AG08395 (cell line): Measurements from ENCODE around the gene TMEM132C.

Experiments used
- DNase-seq: peaks from one replicate; pipeline ENCODE4 v3.0.0; 2012; ENCODE audit warnings: mixed read lengths, low spot score

Gene TMEM132C

GRCh38 chr12:128612150-128612850 lies 345.3 kb downstream of the TMEM132C start:
- no peak for DNase-seq

- no peak for DNase-seq
These were observed 347.0 kb downstream of the TMEM132C start for GRCh38 chr12:128613837-128614590.

GRCh38 chr12:128617304-128617833 lies 350.4 kb downstream of the TMEM132C start:
- DNase-seq, result no peak

GRCh38 chr12:128619263-128619662 lies 352.3 kb downstream of the TMEM132C start:
- DNase-seq, result no peak

GRCh38 chr12:128621304-128621703 lies 354.3 kb downstream of the TMEM132C start:
- DNase-seq, result no peak

- DNase-seq, result no peak
These were observed 356.8 kb downstream of the TMEM132C start for GRCh38 chr12:128623748-128624147.

- no peak for DNase-seq
These were observed 359.9 kb downstream of the TMEM132C start for GRCh38 chr12:128626808-128627320.

- DNase-seq, result no peak
These were observed 360.7 kb downstream of the TMEM132C start for GRCh38 chr12:128627659-128628058.

GRCh38 chr12:128629979-128630378 lies 363.0 kb downstream of the TMEM132C start:
- no peak for DNase-seq

GRCh38 chr12:128637642-128638606 lies 371.0 kb downstream of the TMEM132C start:
- DNase-seq, result no peak

- DNase-seq, result no peak
These were observed 372.1 kb downstream of the TMEM132C start for GRCh38 chr12:128639089-128639488.

GRCh38 chr12:128643155-128643554 lies 376.2 kb downstream of the TMEM132C start:
- no peak for DNase-seq

GRCh38 chr12:128644664-128645296 lies 377.8 kb downstream of the TMEM132C start:
- no peak for DNase-seq

GRCh38 chr12:128649902-128650301 lies 382.9 kb downstream of the TMEM132C start:
- DNase-seq, result no peak

GRCh38 chr12:128652136-128652751 lies 385.3 kb downstream of the TMEM132C start:
- no peak for DNase-seq

GRCh38 chr12:128654468-128654867 lies 387.5 kb downstream of the TMEM132C start:
- no peak for DNase-seq

GRCh38 chr12:128657378-128657777 lies 390.4 kb downstream of the TMEM132C start:
- DNase-seq, result no peak

- no peak for DNase-seq
These were observed 393.7 kb downstream of the TMEM132C start for GRCh38 chr12:128660532-128661225.

- DNase-seq, result no peak
These were observed 394.2 kb downstream of the TMEM132C start for GRCh38 chr12:128661226-128661569.

- DNase-seq, result no peak
These were observed 395.1 kb downstream of the TMEM132C start for GRCh38 chr12:128662101-128662500.
